Astrocyte (in vitro differentiated cells and primary cell): ENCODE results near the gene SEMA6A. TPM values are rescaled to one million over a fixed set of nuclear protein-coding genes. Genes with fewer than 3 reads are reported as not detected.
A peak's percentile ranks its signal among the peaks of the same experiment; 100 is the strongest.

Experiments
- DNase-seq: peaks from one replicate; pipeline ENCODE4 v3.0.0-alpha.2; 2010; ENCODE audit warnings: low read depth
- FAIRE-seq: peaks from 2 replicates; lab custom pipeline; 2011; peaks lifted over from hg19 to GRCh38; lab: Jason Lieb, UNC
- H2AFZ ChIP-seq: 2 replicates; pipeline ENCODE4 v1.6.0; 2012; ENCODE audit warnings: low read depth, low read length, inconsistent platforms
- H3K27ac ChIP-seq: 2 replicates; pipeline ENCODE4 v1.5.1; 2011; ENCODE audit warnings: low read depth, low read length, inconsistent platforms
- H3K27me3 ChIP-seq: 2 replicates; pipeline ENCODE4 v1.6.0; 2011; ENCODE audit warnings: low read length, inconsistent platforms; ENCODE audit not compliant: insufficient read depth
- H3K36me3 ChIP-seq: 2 replicates; pipeline ENCODE4 v1.5.1; 2011; ENCODE audit warnings: low read length, inconsistent platforms; ENCODE audit not compliant: insufficient read depth
- H3K4me1 ChIP-seq: 2 replicates; pipeline ENCODE4 v1.5.1; 2011; ENCODE audit warnings: low read length, inconsistent platforms; ENCODE audit not compliant: insufficient read depth
- H3K4me2 ChIP-seq: 2 replicates; pipeline ENCODE4 v1.6.0; 2012; ENCODE audit warnings: low read length, inconsistent platforms
- H3K4me3 ChIP-seq: 2 replicates; pipeline ENCODE4 v1.5.1; 2011; ENCODE audit warnings: low read depth, mild to moderate bottlenecking, low read length, inconsistent platforms; ENCODE audit not compliant: insufficient read depth
- H3K79me2 ChIP-seq: 2 replicates; pipeline ENCODE4 v1.6.0; 2012; ENCODE audit warnings: mild to moderate bottlenecking, low read length, inconsistent platforms; ENCODE audit not compliant: insufficient read depth
- H3K9ac ChIP-seq: 2 replicates; pipeline ENCODE4 v1.6.0; 2012; ENCODE audit warnings: mild to moderate bottlenecking, low read length, inconsistent platforms
- H3K9me3 ChIP-seq: 2 replicates; pipeline ENCODE4 v1.5.1; 2012; ENCODE audit warnings: low read depth, mild to moderate bottlenecking, low read length, inconsistent platforms; ENCODE audit not compliant: insufficient read depth
- H4K20me1 ChIP-seq: 2 replicates; pipeline ENCODE4 v1.6.0; 2012; ENCODE audit warnings: low read length, inconsistent platforms; ENCODE audit not compliant: insufficient read depth
- H3K27ac Mint-ChIP-seq: one replicate; pipeline ENCODE4 v1.8.0; 2021; ENCODE audit warnings: mild to moderate bottlenecking, mixed read lengths; ENCODE audit not compliant: unreplicated experiment
- H3K27me3 Mint-ChIP-seq: one replicate; pipeline ENCODE4 v1.8.0; 2021; ENCODE audit warnings: low read depth, mixed read lengths; ENCODE audit not compliant: unreplicated experiment
- H3K36me3 Mint-ChIP-seq: one replicate; pipeline ENCODE4 v1.8.0; 2021; ENCODE audit warnings: low read depth, mixed read lengths; ENCODE audit not compliant: unreplicated experiment
- H3K4me1 Mint-ChIP-seq: one replicate; pipeline ENCODE4 v1.8.0; 2021; ENCODE audit warnings: low read depth, mixed read lengths; ENCODE audit not compliant: unreplicated experiment
- H3K4me3 Mint-ChIP-seq: one replicate; pipeline ENCODE4 v1.8.0; 2021; ENCODE audit warnings: mild to moderate bottlenecking, moderate library complexity, mixed read lengths; ENCODE audit not compliant: unreplicated experiment
- H3K9me3 Mint-ChIP-seq: one replicate; pipeline ENCODE4 v1.8.0; 2021; ENCODE audit warnings: mild to moderate bottlenecking, mixed read lengths; ENCODE audit not compliant: unreplicated experiment
- EZH2 ChIP-seq: IDR thresholded peaks from 2 replicates; pipeline ENCODE4 v1.6.1; 2012; ENCODE audit warnings: mild to moderate bottlenecking, low read length, inconsistent platforms; ENCODE audit not compliant: insufficient read depth
- total RNA-seq: library from RNA; stranded (reverse); gene quantifications from 2 replicates; pipeline ENCODE4 v1.2.1, GENCODE V29; 2021
- TF ChIP-seq, protein P1 (sequence below): IDR thresholded peaks from 2 replicates; pipeline ENCODE4 v1.5.1; 2011; ENCODE audit warnings: low read depth, mild to moderate bottlenecking, inconsistent platforms, low read length, moderate library complexity; ENCODE audit not compliant: insufficient read depth

Gene SEMA6A
- total RNA-seq, 1 donor from 2014 or later = 34.2 TPM

DNA sequence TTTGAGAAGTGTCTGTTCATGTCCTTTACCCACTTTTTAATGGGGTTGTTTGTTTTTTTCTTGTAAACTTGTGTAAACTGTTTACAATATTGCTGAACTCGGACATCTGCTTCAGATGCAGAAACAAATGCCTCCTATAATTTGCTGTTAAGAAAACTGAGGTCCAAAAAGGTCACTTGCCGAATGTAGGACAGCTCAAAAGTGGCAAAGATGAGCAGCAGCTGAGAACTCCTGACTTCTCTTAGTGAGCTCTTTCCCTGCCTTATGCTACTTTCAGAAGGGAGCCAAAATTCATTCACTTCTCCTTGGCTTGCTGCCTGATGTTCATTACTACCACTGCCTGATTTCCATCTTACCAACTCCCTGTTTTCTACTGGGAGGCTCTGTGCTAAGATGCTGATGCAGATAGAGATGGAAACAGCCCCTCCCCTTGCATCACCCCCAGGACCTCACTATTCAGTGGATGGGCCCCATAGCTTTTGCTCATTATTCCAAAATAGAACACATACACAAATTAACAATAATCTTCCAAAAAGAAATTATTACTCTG lies 60.1 kb downstream of the SEMA6A start:
- Histone ChIP-seq H3K27me3 (peaks cover 9% of the 10 kb centered on the region), H2AFZ (no peak overlapping the region), H3K9me3 (no peaks in the 10 kb centered on the region), H3K79me2 (no peaks in the 10 kb centered on the region), H3K27ac (no peak overlapping the region), H3K9ac (no peak overlapping the region), H4K20me1 (no peaks in the 10 kb centered on the region), H3K4me2 (no peak overlapping the region), H3K4me1 (no peaks in the 10 kb centered on the region), H3K36me3 (no peaks in the 10 kb centered on the region), H3K4me3 (no peak overlapping the region)
- Mint-ChIP-seq H3K4me3 (no peak overlapping the region), H3K27ac (no peak overlapping the region), H3K4me1 (peaks cover 29% of the 10 kb centered on the region), H3K27me3 (peaks cover 2% of the 10 kb centered on the region), H3K36me3 (no peaks in the 10 kb centered on the region), H3K9me3 (no peaks in the 10 kb centered on the region)
- FAIRE-seq = no peak
- no peak for DNase-seq
- TF ChIP-seq, protein P1, sequence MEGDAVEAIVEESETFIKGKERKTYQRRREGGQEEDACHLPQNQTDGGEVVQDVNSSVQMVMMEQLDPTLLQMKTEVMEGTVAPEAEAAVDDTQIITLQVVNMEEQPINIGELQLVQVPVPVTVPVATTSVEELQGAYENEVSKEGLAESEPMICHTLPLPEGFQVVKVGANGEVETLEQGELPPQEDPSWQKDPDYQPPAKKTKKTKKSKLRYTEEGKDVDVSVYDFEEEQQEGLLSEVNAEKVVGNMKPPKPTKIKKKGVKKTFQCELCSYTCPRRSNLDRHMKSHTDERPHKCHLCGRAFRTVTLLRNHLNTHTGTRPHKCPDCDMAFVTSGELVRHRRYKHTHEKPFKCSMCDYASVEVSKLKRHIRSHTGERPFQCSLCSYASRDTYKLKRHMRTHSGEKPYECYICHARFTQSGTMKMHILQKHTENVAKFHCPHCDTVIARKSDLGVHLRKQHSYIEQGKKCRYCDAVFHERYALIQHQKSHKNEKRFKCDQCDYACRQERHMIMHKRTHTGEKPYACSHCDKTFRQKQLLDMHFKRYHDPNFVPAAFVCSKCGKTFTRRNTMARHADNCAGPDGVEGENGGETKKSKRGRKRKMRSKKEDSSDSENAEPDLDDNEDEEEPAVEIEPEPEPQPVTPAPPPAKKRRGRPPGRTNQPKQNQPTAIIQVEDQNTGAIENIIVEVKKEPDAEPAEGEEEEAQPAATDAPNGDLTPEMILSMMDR = no peak
- no peak for TF ChIP-seq EZH2

DNA sequence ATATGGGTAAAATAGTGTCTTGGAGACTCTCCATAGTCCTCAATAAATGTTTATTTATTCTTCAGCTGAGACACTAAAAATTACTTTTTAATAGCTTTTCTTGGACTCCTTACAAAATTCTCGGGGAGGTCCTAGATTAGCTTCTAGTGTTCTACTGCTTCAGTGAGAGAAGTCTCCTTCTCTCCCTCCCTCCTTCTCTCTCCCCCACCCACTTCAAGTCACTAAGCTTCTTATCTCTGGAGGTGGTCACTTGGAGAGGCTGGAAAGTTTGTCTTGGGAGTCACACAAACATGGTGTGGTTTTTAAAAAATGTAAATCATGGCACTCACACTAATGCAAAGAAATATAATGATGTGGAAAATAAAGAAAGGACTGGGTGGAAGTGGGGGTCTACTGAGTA lies 64.1 kb downstream of the SEMA6A start:
- no peaks in the 10 kb centered on the region for H3K9me3 ChIP-seq
- H3K36me3 ChIP-seq = no peaks in the 10 kb centered on the region
- peaks cover 14% of the 10 kb centered on the region for H3K27me3 ChIP-seq
- no peaks in the 10 kb centered on the region for H3K79me2 ChIP-seq
- DNase-seq (peak; percentile 68), FAIRE-seq (no peak)
- H3K27ac ChIP-seq = no peak overlapping the region
- peaks cover 2% of the 10 kb centered on the region for H3K27me3 Mint-ChIP-seq
- H3K4me3 Mint-ChIP-seq = no peak overlapping the region
- no peaks in the 10 kb centered on the region for H3K9me3 Mint-ChIP-seq
- no peaks in the 10 kb centered on the region for H3K4me1 ChIP-seq
- no peak overlapping the region for H3K4me3 ChIP-seq
- no peaks in the 10 kb centered on the region for H4K20me1 ChIP-seq
- no peak for TF ChIP-seq EZH2
- TF ChIP-seq, protein P1 = no peak
- H2AFZ ChIP-seq = no peak overlapping the region
- H3K4me1 Mint-ChIP-seq = peaks cover 25% of the 10 kb centered on the region
- no peaks in the 10 kb centered on the region for H3K36me3 Mint-ChIP-seq
- H3K27ac Mint-ChIP-seq = no peak overlapping the region
- no peak overlapping the region for H3K4me2 ChIP-seq
- H3K9ac ChIP-seq = no peak overlapping the region

DNA sequence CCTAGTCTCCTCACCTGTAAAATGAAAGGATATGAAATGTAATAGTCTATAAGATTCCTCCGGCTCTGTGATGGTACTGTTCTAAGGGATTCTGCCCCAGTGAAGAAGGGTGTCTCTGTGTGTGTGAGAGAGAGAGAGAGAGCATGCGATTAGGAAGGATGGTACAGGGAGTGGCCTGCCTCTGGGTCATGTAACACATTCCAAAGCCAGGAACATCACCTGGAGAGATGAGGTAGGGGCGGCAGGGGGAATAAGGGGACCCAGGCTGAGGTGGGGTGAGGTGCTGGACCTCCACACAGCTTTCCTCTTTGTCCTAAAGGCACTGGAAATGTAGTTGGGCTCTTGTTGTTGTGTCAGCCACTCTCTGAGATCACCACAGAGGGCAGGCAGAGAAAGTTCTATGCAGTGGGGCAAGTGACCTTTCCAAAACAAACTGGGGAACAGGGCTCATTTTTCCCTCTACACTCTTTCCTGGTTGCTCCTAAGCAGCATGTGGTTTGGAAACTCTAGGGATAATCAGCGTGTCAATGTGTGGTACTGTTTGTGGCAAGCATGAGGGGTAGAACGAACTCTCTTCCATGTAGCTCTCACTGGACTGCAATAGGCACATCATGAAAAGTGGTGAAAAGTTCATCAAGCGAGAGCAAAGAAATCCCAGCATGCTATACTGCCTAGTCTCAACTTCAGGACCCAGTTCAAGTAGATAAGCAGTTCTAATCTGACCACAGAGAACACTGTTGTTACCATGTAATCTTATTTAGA lies 65.0 kb downstream of the SEMA6A start:
- Histone ChIP-seq H3K4me2 (no peak overlapping the region), H2AFZ (no peak overlapping the region), H4K20me1 (no peaks in the 10 kb centered on the region), H3K27me3 (peaks cover 14% of the 10 kb centered on the region), H3K9ac (no peak overlapping the region), H3K79me2 (no peaks in the 10 kb centered on the region), H3K36me3 (no peaks in the 10 kb centered on the region), H3K4me1 (no peaks in the 10 kb centered on the region), H3K27ac (no peak overlapping the region), H3K9me3 (no peaks in the 10 kb centered on the region), H3K4me3 (no peak overlapping the region)
- no peak for DNase-seq
- H3K9me3 Mint-ChIP-seq = no peaks in the 10 kb centered on the region
- no peak overlapping the region for H3K4me3 Mint-ChIP-seq
- H3K4me1 Mint-ChIP-seq = peaks cover 19% of the 10 kb centered on the region
- peak; percentile 9 for FAIRE-seq
- H3K27me3 Mint-ChIP-seq = peaks cover 2% of the 10 kb centered on the region
- TF ChIP-seq EZH2 = no peak
- TF ChIP-seq, protein P1 = no peak
- no peak overlapping the region for H3K27ac Mint-ChIP-seq
- H3K36me3 Mint-ChIP-seq = no peaks in the 10 kb centered on the region
